IMR-90 (cell line): ENCODE results near the gene ITPR3. TPM values are rescaled to one million over a fixed set of nuclear protein-coding genes. Genes with fewer than 3 reads are reported as not detected.

Experiments used
- ATAC-seq: fragments of 200-7000 bp; cut with Tn5 transposase; 2 replicates; pipeline ENCODE4 v1.9.1; 2020; ENCODE audit warnings: low read depth, mild to moderate bottlenecking, moderate library complexity
- BruUV-seq: library from RNA; stranded (reverse); fragments of 400-500 nt; replicated peaks from 2 replicates; lab custom pipeline; 2021; lab: Mats Ljungman, UMichigan
- CTCF ChIA-PET: fragments of 300-600 bp; formaldehyde crosslinking; extraction: SDS; loops from one replicate; lab custom pipeline; 2021; ENCODE audit warnings: antibody characterized with exemption; lab: Yijun Ruan, JAX
- POLR2A ChIA-PET: fragments of 300-600 bp; sonication (Branson Sonifier 250); formaldehyde crosslinking; loops from one replicate; lab custom pipeline; 2022; ENCODE audit warnings: antibody characterized with exemption; ENCODE audit not compliant: unreplicated experiment; lab: Charles Lee
- DNase-seq: peaks from one replicate; pipeline ENCODE4 v3.0.0; 2013
- H2AFZ ChIP-seq: replicated peaks from 2 replicates; pipeline ENCODE3; 2013; ENCODE audit warnings: low read length, mild to moderate bottlenecking; ENCODE audit not compliant: poor library complexity
- H2AK5ac ChIP-seq: 2 replicates; pipeline ENCODE4 v1.6.1; 2013; ENCODE audit warnings: low read depth, low read length, inconsistent platforms
- H2AK9ac ChIP-seq: replicated peaks from 2 replicates; pipeline ENCODE3; 2013; ENCODE audit warnings: mild to moderate bottlenecking, low read depth, low read length, moderate library complexity; ENCODE audit not compliant: poor library complexity
- H2BK120ac ChIP-seq: 2 replicates; pipeline ENCODE4 v1.6.1; 2013; ENCODE audit warnings: low read depth, low read length, inconsistent platforms
- H2BK15ac ChIP-seq: 3 replicates; pipeline ENCODE4 v1.6.1; 2013; ENCODE audit warnings: low read depth, low read length, inconsistent platforms
- H2BK20ac ChIP-seq: 2 replicates; pipeline ENCODE4 v1.6.1; 2013; ENCODE audit warnings: low read depth, mild to moderate bottlenecking, inconsistent platforms, low read length, moderate library complexity
- H2BK5ac ChIP-seq: 2 replicates; pipeline ENCODE4 v1.6.1; 2013; ENCODE audit warnings: mild to moderate bottlenecking, low read depth, low read length, inconsistent platforms; ENCODE audit not compliant: poor library complexity, severe bottlenecking
- H3K14ac ChIP-seq: replicated peaks from 2 replicates; pipeline ENCODE4 v1.6.1; 2013; ENCODE audit warnings: low read depth, low read length, inconsistent platforms
- H3K18ac ChIP-seq: 2 replicates; pipeline ENCODE4 v1.6.1; 2013; ENCODE audit warnings: low read depth, low read length, control low read depth
- H3K23ac ChIP-seq: 2 replicates; pipeline ENCODE4 v1.6.1; 2013; ENCODE audit warnings: low read depth, low read length, inconsistent platforms
- H3K27ac ChIP-seq: 2 replicates; pipeline ENCODE4 v1.5.1; 2013; ENCODE audit warnings: mild to moderate bottlenecking, control low read depth, low read length; ENCODE audit not compliant: insufficient read depth
- H3K27me3 ChIP-seq: 2 replicates; pipeline ENCODE4 v1.6.1; 2013; ENCODE audit warnings: low read length; ENCODE audit not compliant: control insufficient read depth, insufficient read depth
- H3K36me3 ChIP-seq: 2 replicates; pipeline ENCODE4 v1.6.1; 2013; ENCODE audit warnings: low read length, mixed read lengths; ENCODE audit not compliant: control insufficient read depth, insufficient read depth
- H3K4ac ChIP-seq: 2 replicates; pipeline ENCODE4 v1.6.1; 2013; ENCODE audit warnings: low read depth, low read length, inconsistent platforms
- H3K4me1 ChIP-seq: 2 replicates; pipeline ENCODE4 v1.6.1; 2013; ENCODE audit warnings: low read length, mixed read lengths; ENCODE audit not compliant: control insufficient read depth, insufficient read depth
- H3K4me2 ChIP-seq: 2 replicates; pipeline ENCODE4 v1.6.1; 2013; ENCODE audit warnings: low read depth, mild to moderate bottlenecking, control low read depth, low read length, moderate library complexity
- H3K4me3 ChIP-seq: 2 replicates; pipeline ENCODE4 v1.5.1; 2013; ENCODE audit warnings: low read depth, mild to moderate bottlenecking, control low read depth, low read length, moderate library complexity; ENCODE audit not compliant: insufficient read depth
- H3K56ac ChIP-seq: 2 replicates; pipeline ENCODE4 v1.6.1; 2013; ENCODE audit warnings: low read length, inconsistent platforms; ENCODE audit not compliant: insufficient read depth; ENCODE audit errors: extremely low read depth
- H3K79me1 ChIP-seq, 2 experiments: 2 replicates each; pipeline ENCODE4 v1.6.1; 2013; ENCODE audit warnings: low read length in 2 of 2, inconsistent platforms in 1 of 2, low read depth in 1 of 2
- H3K9ac ChIP-seq: 2 replicates; pipeline ENCODE4 v1.6.1; 2013; ENCODE audit warnings: low read depth, low read length, control low read depth
- H3K9me1 ChIP-seq: 2 replicates; pipeline ENCODE4 v1.6.1; 2013; ENCODE audit warnings: low read length, inconsistent platforms; ENCODE audit not compliant: insufficient read depth
- H3K9me3 ChIP-seq: 2 replicates; pipeline ENCODE4 v1.6.1; 2013; ENCODE audit warnings: low read length; ENCODE audit not compliant: control insufficient read depth, insufficient read depth
- H4K20me1 ChIP-seq: 2 replicates; pipeline ENCODE4 v1.6.1; 2013; ENCODE audit warnings: low read length, inconsistent platforms; ENCODE audit not compliant: insufficient read depth
- H4K5ac ChIP-seq: 2 replicates; pipeline ENCODE4 v1.6.1; 2013; ENCODE audit warnings: mild to moderate bottlenecking, low read depth, low read length, control low read depth
- H4K8ac ChIP-seq, 2 experiments: 2 replicates each; pipeline ENCODE4 v1.6.1; 2013; ENCODE audit warnings: low read depth in 2 of 2, low read length in 2 of 2, control low read depth in 1 of 2, inconsistent platforms in 1 of 2
- H4K91ac ChIP-seq: 2 replicates; pipeline ENCODE4 v1.6.1; 2013; ENCODE audit warnings: low read depth, low read length, inconsistent platforms; ENCODE audit not compliant: insufficient read depth
- BHLHE40 ChIP-seq: fragments of 150-350 bp; IDR thresholded peaks from 2 replicates; pipeline ENCODE4 v1.6.1; 2016; ENCODE audit warnings: mild to moderate bottlenecking, low read depth, low read length
- CEBPB ChIP-seq: IDR thresholded peaks from 2 replicates; pipeline ENCODE4 v1.6.1; 2012; ENCODE audit warnings: low read depth, low read length, improper control_type of control experiment
- CHD1 ChIP-seq: IDR thresholded peaks from 2 replicates; pipeline ENCODE4 v1.6.1; 2012; ENCODE audit warnings: low read depth, low read length, improper control_type of control experiment
- CTCF ChIP-seq: conservative IDR thresholded peaks from 2 replicates; pipeline ENCODE4 v1.5.1; 2012; ENCODE audit warnings: mild to moderate bottlenecking, low read depth, low read length, improper control_type of control experiment
- ELK1 ChIP-seq: fragments of 150-350 bp; IDR thresholded peaks from 2 replicates; pipeline ENCODE4 v1.6.1; 2016; ENCODE audit warnings: low read depth, mild to moderate bottlenecking, low read length, moderate library complexity, borderline replicate concordance
- FOS ChIP-seq: fragments of 150-350 bp; IDR thresholded peaks from 2 replicates; pipeline ENCODE4 v1.6.1; 2016; ENCODE audit warnings: low read depth, low read length
- MAFK ChIP-seq: IDR thresholded peaks from 2 replicates; pipeline ENCODE4 v1.6.1; 2012; ENCODE audit warnings: low read depth, low read length, improper control_type of control experiment
- MAZ ChIP-seq: IDR thresholded peaks from 2 replicates; pipeline ENCODE4 v1.6.1; 2012; ENCODE audit warnings: low read depth, mild to moderate bottlenecking, low read length, improper control_type of control experiment, moderate library complexity, borderline replicate concordance
- MXI1 ChIP-seq: IDR thresholded peaks from 2 replicates; pipeline ENCODE4 v1.6.1; 2012; ENCODE audit warnings: low read depth, mild to moderate bottlenecking, low read length, moderate library complexity, borderline replicate concordance
- NFE2L2 ChIP-seq: fragments of 150-350 bp; IDR thresholded peaks from 2 replicates; pipeline ENCODE4 v1.6.1; 2016; ENCODE audit warnings: low read depth, mild to moderate bottlenecking, low read length
- POLR2A ChIP-seq: IDR thresholded peaks from 2 replicates; pipeline ENCODE4 v1.6.1; 2012; ENCODE audit warnings: mild to moderate bottlenecking, low read depth, low read length
- RCOR1 ChIP-seq: IDR thresholded peaks from 2 replicates; pipeline ENCODE4 v1.6.1; 2012; ENCODE audit warnings: mild to moderate bottlenecking, low read length, improper control_type of control experiment; ENCODE audit not compliant: insufficient replicate concordance
- RFX5 ChIP-seq: IDR thresholded peaks from 2 replicates; pipeline ENCODE4 v1.8.0; 2012; ENCODE audit warnings: low read depth, mild to moderate bottlenecking, low read length, moderate library complexity
- SMC3 ChIP-seq: fragments of 150-350 bp; IDR thresholded peaks from 2 replicates; pipeline ENCODE4 v1.6.1; 2016; ENCODE audit warnings: low read depth, mild to moderate bottlenecking, antibody characterized with exemption, low read length, moderate library complexity
- USF2 ChIP-seq: fragments of 150-350 bp; IDR thresholded peaks from 2 replicates; pipeline ENCODE4 v1.6.1; 2017; ENCODE audit warnings: mild to moderate bottlenecking, antibody characterized with exemption, low read length, low read depth
- whole genome bisulfite sequencing, 2 experiments: methylation state at CpG; one replicate each; pipeline versions ENCODE4 v1.1.5 to v1.1.7; 2013; ENCODE audit warnings: missing lambda C conversion rate in 2 of 2; ENCODE audit not compliant: insufficient read length in 1 of 2; ENCODE audit errors: extremely low coverage in 2 of 2; 5-methylcytosine and 5-hydroxymethylcytosine counted together
- dilution Hi-C: fragments of 300-500 bp; cut with HindIII; formaldehyde crosslinking; loops from one replicate; pipeline ENCODE4 v1.14.3; 2018; ENCODE audit warnings: low sequenced_read_pairs; ENCODE audit not compliant: unreplicated experiment
- in situ Hi-C: fragments of 300-500 bp; cut with MboI; formaldehyde crosslinking; loops from 3 replicates; pipeline ENCODE4 v1.14.3; 2019; ENCODE audit warnings: low sequenced_read_pairs, inconsistent platforms, mixed read lengths
- intact Hi-C: fragments of 100-400 bp; cut with micrococcal nuclease; formaldehyde crosslinking; loops from 2 replicates; pipeline ENCODE4 v1.10.0; 2022
- polyA plus RNA-seq, 3 experiments: library from polyadenylated mRNA; depleted of rRNA; stranded (reverse); fragments of >200 nt; gene quantifications; 2 replicates each; pipeline ENCODE4 v1.2.3, GENCODE V29; 2012; ENCODE audit warnings: low replicate concordance in 1 of 3
- total RNA-seq: library from RNA; depleted of rRNA; stranded (reverse); fragments of >200 nt; gene quantifications from 2 replicates; pipeline ENCODE4 v1.2.3, GENCODE V29; 2012

ITPR3 gene
- total and polyA plus RNA-seq, 2 of the 4 experiments (the other 2 are of a cell fraction) = 1.6 to 3.7 TPM

GRCh38 chr6:33705955-33706725, 85.0 kb downstream of the ITPR3 start:
- ChIA-PET POLR2A (interaction anchor here (1.0 kb wide), 1 partner anchor 35 kb away, joined by 3 read pairs; no protein-coding TSS in a partner anchor), CTCF (no interaction called here)
- no peak overlapping the region for H2BK120ac ChIP-seq
- 88% methylated on average over 6 of the region's 16 CpGs; no CpG with 5 or more reads in 1 of the 2 experiments for WGBS, 2 experiments
- no peak overlapping the region for H3K56ac ChIP-seq
- no peaks in the 10 kb centered on the region for H4K20me1 ChIP-seq
- no peak overlapping the region for H3K4ac ChIP-seq
- H3K23ac ChIP-seq = no peak overlapping the region
- H3K9me1 ChIP-seq = peaks cover 15% of the 10 kb centered on the region
- no peak overlapping the region for H2AFZ ChIP-seq
- no peak overlapping the region for H2BK15ac ChIP-seq
- peaks cover 7% of the 10 kb centered on the region for H3K4me1 ChIP-seq
- H2BK5ac ChIP-seq = no peak overlapping the region
- peaks cover 11% of the 10 kb centered on the region for H3K36me3 ChIP-seq
- H3K4me3 ChIP-seq = no peak overlapping the region
- H3K27ac ChIP-seq = no peak overlapping the region
- H3K9me3 ChIP-seq = no peaks in the 10 kb centered on the region
- H4K5ac ChIP-seq = no peak overlapping the region
- dilution Hi-C loops (no loop called here), in situ Hi-C loops (loop anchor here (10.0 kb wide), 1 partner anchor 251 kb away; the partner anchor contains the start of gene ZBTB9), intact Hi-C loops (no loop called here)
- no peak overlapping the region for H3K9ac ChIP-seq
- H4K91ac ChIP-seq = no peak overlapping the region
- no peak overlapping the region for H2AK5ac ChIP-seq
- BruUV-seq = no TSS peak
- ATAC-seq (no peak), DNase-seq (no peak)
- no peak overlapping the region for H2BK20ac ChIP-seq
- no peak overlapping the region for H3K4me2 ChIP-seq
- no peaks in the 10 kb centered on the region for H3K27me3 ChIP-seq
- peaks cover 22 to 53% of the 10 kb centered on the region in 2 experiments for H3K79me1 ChIP-seq
- H2AK9ac ChIP-seq = no peak overlapping the region
- no peak overlapping the region for H3K18ac ChIP-seq
- H4K8ac ChIP-seq = no peak overlapping the region
- no peak overlapping the region for H3K14ac ChIP-seq
- no peak for TF ChIP-seq CHD1
- no peak for TF ChIP-seq MAZ
- no peak for TF ChIP-seq CTCF
- no peak for TF ChIP-seq RFX5
- TF ChIP-seq POLR2A = no peak
- no peak for TF ChIP-seq SMC3
- no peak for TF ChIP-seq RCOR1
- no peak for TF ChIP-seq MAFK
- TF ChIP-seq NFE2L2 = no peak
- no peak for TF ChIP-seq BHLHE40
- TF ChIP-seq FOS = no peak
- no peak for TF ChIP-seq ELK1
- no peak for TF ChIP-seq CEBPB
- TF ChIP-seq MXI1 = no peak
- TF ChIP-seq USF2 = no peak
